Neural crest cell (in vitro differentiated cells): ENCODE results near the gene ATP10B. TPM values are rescaled to one million over a fixed set of nuclear protein-coding genes. Genes with fewer than 3 reads are reported as not detected.
"Not testable (repeated sequence)": the region's sequence is repeated elsewhere in the genome, so short reads cannot be mapped to it uniquely, and the experiment has no call there.

Experiments
- DNase-seq: peaks from one replicate; pipeline ENCODE4 v3.0.0; 2021; ENCODE audit warnings: low read depth, mixed read lengths, low spot score
- H3K27ac Mint-ChIP-seq: one replicate; pipeline ENCODE4 v1.8.0; 2021; ENCODE audit warnings: mild to moderate bottlenecking, mixed read lengths; ENCODE audit not compliant: unreplicated experiment
- H3K27me3 Mint-ChIP-seq: 2 replicates; pipeline ENCODE4 v1.8.0; 2021; ENCODE audit warnings: low read depth, mild to moderate bottlenecking, mixed read lengths
- H3K36me3 Mint-ChIP-seq: 2 replicates; pipeline ENCODE4 v1.8.0; 2021; ENCODE audit warnings: low read depth, mild to moderate bottlenecking, mixed read lengths
- H3K4me1 Mint-ChIP-seq: 2 replicates; pipeline ENCODE4 v1.8.0; 2021; ENCODE audit warnings: mixed read lengths
- H3K4me3 Mint-ChIP-seq: one replicate; pipeline ENCODE4 v1.8.0; 2021; ENCODE audit warnings: mild to moderate bottlenecking, mixed read lengths
- H3K9me3 Mint-ChIP-seq: 2 replicates; pipeline ENCODE4 v1.8.0; 2021; ENCODE audit warnings: mixed read lengths
- long read RNA-seq: library from polyadenylated mRNA; unstranded; transcript quantifications from one replicate; pipeline ENCODE4 v2.0.0, GENCODE V29; 2020
- total RNA-seq: library from RNA; stranded (reverse); gene quantifications from 2 replicates; pipeline ENCODE4 v1.2.1, GENCODE V29; 2021
- TF ChIP-seq, protein P1 (sequence below): fragments of 200-600 bp; sonication (generic); conservative IDR thresholded peaks from 2 replicates; pipeline ENCODE4 v1.5.0; 2021; ENCODE audit warnings: antibody characterized with exemption, mild to moderate bottlenecking

The ATP10B gene, protein sequence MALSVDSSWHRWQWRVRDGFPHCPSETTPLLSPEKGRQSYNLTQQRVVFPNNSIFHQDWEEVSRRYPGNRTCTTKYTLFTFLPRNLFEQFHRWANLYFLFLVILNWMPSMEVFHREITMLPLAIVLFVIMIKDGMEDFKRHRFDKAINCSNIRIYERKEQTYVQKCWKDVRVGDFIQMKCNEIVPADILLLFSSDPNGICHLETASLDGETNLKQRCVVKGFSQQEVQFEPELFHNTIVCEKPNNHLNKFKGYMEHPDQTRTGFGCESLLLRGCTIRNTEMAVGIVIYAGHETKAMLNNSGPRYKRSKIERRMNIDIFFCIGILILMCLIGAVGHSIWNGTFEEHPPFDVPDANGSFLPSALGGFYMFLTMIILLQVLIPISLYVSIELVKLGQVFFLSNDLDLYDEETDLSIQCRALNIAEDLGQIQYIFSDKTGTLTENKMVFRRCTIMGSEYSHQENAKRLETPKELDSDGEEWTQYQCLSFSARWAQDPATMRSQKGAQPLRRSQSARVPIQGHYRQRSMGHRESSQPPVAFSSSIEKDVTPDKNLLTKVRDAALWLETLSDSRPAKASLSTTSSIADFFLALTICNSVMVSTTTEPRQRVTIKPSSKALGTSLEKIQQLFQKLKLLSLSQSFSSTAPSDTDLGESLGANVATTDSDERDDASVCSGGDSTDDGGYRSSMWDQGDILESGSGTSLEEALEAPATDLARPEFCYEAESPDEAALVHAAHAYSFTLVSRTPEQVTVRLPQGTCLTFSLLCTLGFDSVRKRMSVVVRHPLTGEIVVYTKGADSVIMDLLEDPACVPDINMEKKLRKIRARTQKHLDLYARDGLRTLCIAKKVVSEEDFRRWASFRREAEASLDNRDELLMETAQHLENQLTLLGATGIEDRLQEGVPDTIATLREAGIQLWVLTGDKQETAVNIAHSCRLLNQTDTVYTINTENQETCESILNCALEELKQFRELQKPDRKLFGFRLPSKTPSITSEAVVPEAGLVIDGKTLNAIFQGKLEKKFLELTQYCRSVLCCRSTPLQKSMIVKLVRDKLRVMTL (N-terminal part only)
- total RNA-seq: 10.8 and 13.2 TPM in 2 replicates
- long read RNA-seq, partial matches to known transcripts: 4 of 5 reads
- long read RNA-seq, other reads (novel, unspliced or antisense): 1 of 5 reads

GRCh38 chr5:160852049-160852448 is at the start of gene ATP10B:
Gene ATP10B (minus strand): TSS chr5:160852211. CDS start chr5:160688074, 164,137 bp downstream.
- no peak for DNase-seq
- no peaks in the 10 kb centered on the region for H3K27me3 Mint-ChIP-seq
- H3K36me3 Mint-ChIP-seq: no peaks in the 10 kb centered on the region
- peak within 1 kb of the TSS; percentile 62 for H3K4me3 Mint-ChIP-seq
- H3K27ac Mint-ChIP-seq: peak within 1 kb of the TSS; percentile 90
- H3K4me1 Mint-ChIP-seq: peaks cover 27% of the 10 kb centered on the region
- TF ChIP-seq, protein P1, sequence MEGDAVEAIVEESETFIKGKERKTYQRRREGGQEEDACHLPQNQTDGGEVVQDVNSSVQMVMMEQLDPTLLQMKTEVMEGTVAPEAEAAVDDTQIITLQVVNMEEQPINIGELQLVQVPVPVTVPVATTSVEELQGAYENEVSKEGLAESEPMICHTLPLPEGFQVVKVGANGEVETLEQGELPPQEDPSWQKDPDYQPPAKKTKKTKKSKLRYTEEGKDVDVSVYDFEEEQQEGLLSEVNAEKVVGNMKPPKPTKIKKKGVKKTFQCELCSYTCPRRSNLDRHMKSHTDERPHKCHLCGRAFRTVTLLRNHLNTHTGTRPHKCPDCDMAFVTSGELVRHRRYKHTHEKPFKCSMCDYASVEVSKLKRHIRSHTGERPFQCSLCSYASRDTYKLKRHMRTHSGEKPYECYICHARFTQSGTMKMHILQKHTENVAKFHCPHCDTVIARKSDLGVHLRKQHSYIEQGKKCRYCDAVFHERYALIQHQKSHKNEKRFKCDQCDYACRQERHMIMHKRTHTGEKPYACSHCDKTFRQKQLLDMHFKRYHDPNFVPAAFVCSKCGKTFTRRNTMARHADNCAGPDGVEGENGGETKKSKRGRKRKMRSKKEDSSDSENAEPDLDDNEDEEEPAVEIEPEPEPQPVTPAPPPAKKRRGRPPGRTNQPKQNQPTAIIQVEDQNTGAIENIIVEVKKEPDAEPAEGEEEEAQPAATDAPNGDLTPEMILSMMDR: no peak
- H3K9me3 Mint-ChIP-seq: peaks cover 5% of the 10 kb centered on the region

DNA sequence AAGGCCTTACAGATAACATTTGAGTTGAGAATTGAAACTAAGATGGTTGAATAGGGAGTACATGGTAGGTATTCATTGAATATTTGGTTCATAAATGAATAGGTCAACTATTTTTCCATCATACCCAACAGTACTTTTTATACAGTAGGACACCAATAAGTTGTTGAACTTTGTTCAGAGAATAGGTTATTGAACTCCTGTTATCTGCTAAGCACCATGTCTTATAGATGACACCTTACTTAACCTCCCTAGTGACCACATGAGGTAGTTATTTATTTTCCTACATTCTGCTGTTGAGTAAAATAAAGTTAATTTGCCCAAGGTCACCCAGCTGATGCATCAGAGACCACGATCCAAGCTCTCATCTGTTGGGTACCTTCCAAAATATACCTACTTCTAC is 49.6 kb upstream of the ATP10B start:
- no peaks in the 10 kb centered on the region for H3K36me3 Mint-ChIP-seq
- peaks cover 3% of the 10 kb centered on the region for H3K4me1 Mint-ChIP-seq
- no peak overlapping the region for H3K4me3 Mint-ChIP-seq
- peaks cover 16% of the 10 kb centered on the region for H3K27me3 Mint-ChIP-seq
- TF ChIP-seq, protein P1: no peak
- no peak overlapping the region for H3K27ac Mint-ChIP-seq
- DNase-seq: no peak
- no peaks in the 10 kb centered on the region for H3K9me3 Mint-ChIP-seq

DNA sequence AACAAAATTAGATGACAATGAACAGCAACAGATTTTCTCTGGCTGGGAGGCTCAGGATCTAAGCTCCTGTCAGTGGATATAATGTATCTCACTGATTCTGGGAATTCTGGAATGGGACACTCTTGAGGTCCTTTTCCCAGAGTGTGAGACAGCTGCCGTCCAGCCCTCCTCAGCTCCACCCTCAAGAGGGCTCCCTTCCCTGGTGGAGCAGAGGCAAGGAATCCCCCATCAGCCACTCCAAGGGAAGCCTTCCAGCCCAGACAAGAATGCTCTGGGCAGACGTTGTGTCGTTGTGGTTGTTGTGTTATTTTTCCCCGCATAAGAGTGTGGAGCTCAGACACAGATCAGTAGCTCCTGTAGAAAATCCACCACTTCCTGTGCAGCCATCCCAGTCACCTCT is 47.7 kb upstream of the ATP10B start:
- TF ChIP-seq, protein P1: no peak
- peaks cover 2% of the 10 kb centered on the region for H3K9me3 Mint-ChIP-seq

GRCh38 chr5:160893180-160893964 is 41.4 kb upstream of the ATP10B start:
- not testable (repeated sequence) for H3K36me3 Mint-ChIP-seq, H3K4me1 Mint-ChIP-seq, H3K27ac Mint-ChIP-seq, H3K27me3 Mint-ChIP-seq, H3K9me3 Mint-ChIP-seq, H3K4me3 Mint-ChIP-seq, DNase-seq

More for the DNA sequence above, 47.7 kb upstream of the ATP10B start:
- H3K4me1 Mint-ChIP-seq: no peaks in the 10 kb centered on the region
- no peaks in the 10 kb centered on the region for H3K36me3 Mint-ChIP-seq
- H3K27ac Mint-ChIP-seq: no peak overlapping the region
- no peak overlapping the region for H3K4me3 Mint-ChIP-seq
- no peak for DNase-seq
- H3K27me3 Mint-ChIP-seq: peaks cover 16% of the 10 kb centered on the region

DNA sequence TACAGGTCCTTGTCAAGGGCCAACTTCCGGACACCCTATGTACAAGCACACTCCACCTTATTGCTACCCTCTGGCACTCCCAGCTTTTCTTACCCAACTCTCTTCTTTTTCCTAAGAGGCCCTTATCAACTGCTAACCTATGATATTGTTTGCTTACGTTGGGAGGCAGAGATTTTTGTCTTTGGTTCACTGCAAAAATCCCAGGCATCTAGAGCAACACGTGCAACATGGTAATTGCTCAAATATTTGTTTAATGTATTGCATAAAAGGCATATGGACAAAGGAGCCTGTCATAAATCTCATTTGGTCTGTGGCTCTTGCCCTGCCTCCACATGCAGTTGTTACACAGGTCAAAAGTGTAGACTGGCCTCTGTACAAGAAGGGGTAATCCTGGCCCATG is 35.8 kb upstream of the ATP10B start:
- Mint-ChIP-seq H3K27ac (no peak overlapping the region), H3K4me1 (peaks cover 4% of the 10 kb centered on the region), H3K9me3 (no peaks in the 10 kb centered on the region), H3K36me3 (no peaks in the 10 kb centered on the region), H3K4me3 (no peak overlapping the region), H3K27me3 (no peaks in the 10 kb centered on the region)
- TF ChIP-seq, protein P1: no peak
- DNase-seq: no peak

DNA sequence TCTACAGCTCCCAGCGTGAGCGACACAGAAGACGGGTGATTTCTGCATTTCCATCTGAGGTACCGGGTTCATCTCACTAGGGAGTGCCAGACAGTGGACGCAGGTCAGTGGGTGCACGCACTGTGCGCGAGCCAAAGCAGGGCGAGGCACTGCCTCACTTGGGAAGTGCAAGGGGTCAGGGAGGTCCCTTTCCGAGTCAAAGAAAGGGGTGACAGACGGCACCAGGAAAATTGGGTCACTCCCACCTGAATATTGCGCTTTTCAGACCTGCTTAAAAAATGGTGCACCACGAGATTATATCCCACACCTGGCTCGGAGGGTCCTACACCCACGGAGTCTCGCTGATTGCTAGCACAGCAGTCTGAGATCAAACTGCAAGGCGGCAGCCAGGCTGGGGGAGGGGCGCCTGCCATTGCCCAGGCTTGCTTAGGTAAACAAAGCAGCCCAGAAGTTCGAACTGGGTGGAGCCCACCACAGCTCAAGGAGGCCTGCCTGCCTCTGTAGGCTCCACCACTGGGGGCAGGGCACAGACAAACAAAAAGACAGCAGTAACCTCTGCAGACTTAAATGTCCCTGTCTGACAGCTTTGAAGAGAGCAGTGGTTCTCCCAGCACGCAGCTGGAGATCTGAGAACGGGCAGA is 21.7 kb upstream of the ATP10B start:
- Mint-ChIP-seq H3K4me3 (peak overlapping the region; percentile 90), H3K27ac (peak overlapping the region; percentile 75)
- H3K4me1 Mint-ChIP-seq, H3K36me3 Mint-ChIP-seq, H3K27me3 Mint-ChIP-seq, H3K9me3 Mint-ChIP-seq, DNase-seq: not testable (repeated sequence)
